GM21786 (cell line): ENCODE results near the gene BIN2.

ENCODE experiments used
- ATAC-seq: cut with Tn5 transposase; IDR thresholded peaks from one replicate; pipeline ENCODE4 v1.9.1; 2021; ENCODE audit not compliant: unreplicated experiment

BIN2 gene

DNA sequence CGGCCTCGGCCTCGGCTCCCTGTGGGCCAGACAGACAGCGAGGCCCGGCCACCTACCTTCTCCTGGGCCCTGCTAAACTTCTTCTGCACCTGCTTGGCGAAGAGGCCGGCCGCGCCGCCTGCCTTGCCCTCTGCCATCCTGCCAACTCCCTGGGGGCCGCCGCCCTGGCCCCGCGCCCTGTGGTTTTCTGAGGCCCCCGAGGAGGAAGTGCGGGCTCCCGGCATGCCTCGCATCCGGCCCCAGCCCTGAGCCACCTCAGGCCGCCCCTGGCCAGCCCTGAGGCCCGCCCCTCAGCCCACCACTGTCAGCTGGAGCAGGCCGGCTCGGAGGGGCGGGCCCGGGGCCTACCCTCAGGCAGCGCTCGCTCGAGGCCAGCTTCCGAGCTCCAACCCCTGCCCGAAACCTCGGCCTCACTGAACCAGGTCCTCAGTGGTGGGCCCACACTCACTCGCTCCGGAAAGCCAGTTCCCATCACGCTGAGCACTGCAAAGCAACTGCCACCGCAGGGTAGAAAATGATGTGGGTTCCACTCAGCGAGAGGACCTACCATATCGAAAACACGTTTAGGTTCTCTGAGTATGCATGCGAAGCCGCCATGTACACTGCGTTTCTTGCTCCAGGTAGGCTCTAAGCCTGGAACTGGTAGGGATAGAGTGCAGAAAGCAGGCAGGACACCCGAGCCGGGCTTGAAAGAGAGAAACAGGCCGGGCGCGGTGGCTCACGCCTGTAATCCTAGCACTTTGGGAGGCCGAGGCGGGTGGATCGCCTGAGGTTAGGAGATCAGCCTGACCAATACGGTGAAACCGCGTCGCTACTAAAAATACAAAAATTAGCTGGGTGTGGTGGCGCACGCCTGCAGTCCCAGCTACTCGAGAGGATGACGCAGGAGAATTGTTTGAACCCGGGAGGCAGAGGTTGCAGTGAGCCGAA is at the start of gene BIN2:
TSS of gene BIN2 (minus strand) at position 209 of the 930 bp plus-strand sequence. CDS start at position 137, 72 bp downstream.
- ATAC-seq, result peak; percentile 50

DNA sequence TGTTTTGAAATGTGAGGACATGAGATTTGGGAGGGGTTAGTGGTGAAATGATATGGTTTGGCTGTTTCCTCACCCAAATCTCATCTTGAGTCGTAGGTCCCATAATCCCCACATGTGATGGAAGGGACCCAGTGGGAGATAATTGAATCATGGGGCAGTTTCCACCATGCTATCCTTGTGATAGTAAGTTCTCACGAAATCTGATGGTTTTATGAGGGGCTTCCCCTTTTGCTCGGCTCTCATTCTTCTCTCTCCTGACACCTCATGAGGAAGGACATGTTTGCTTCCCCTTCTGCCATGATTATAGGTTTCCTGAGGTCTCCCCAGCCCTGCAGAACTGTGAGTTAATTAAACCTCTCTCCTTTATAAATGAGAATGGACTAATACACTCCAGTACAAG is 49.2 kb upstream of the BIN2 start:
- no peak for ATAC-seq

DNA sequence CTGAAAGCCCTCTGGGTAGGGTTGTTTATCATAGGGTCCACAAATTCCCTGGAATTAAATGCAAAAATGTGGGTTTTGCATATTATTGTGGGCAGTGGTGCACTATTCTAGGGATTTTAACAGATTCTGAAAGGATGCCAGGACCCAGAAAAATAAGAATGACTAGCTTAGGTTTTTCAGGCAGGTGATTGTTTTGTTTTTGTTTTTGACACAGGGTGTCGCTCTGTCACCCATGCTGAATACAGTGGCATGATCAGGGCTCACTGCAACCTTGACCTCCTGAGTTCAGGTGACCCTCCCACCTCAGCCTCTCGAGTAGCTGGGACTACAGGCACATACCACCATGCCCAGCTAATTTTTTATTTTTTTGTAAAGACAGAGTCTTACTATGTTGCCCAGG is 48.0 kb upstream of the BIN2 start:
- no peak for ATAC-seq

DNA sequence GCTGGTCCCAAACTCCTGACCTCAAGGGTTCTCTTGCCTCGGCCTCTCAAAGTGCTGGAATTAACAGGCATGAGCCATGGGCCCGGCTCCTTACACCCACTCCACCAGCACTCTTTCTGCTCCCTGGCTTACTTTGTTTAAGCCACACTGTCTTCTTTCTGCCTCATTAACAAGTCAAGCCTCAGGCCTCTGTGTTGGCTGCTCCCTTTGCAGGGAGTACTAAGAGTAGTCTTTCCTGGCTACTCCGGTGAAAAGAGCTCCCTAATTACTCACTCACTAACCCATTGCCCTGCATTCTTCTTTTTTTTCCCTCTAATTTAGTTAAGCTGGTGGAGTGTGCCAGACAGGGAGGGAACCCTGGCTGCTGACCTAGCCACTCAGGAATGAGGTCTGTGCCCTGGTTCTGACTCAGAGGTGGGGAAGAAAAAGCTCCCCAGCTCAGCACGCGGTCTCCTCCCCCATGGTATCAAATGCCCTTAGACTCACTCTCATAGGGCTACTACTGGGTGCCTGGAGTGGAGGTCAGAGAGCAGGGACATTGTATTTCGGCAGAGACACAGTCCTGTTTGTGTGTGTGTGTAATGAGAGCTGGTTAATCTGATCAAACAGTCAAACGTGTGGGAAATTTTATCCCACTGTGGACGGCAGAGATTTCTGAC is 47.5 kb upstream of the BIN2 start:
- ATAC-seq, result no peak

DNA sequence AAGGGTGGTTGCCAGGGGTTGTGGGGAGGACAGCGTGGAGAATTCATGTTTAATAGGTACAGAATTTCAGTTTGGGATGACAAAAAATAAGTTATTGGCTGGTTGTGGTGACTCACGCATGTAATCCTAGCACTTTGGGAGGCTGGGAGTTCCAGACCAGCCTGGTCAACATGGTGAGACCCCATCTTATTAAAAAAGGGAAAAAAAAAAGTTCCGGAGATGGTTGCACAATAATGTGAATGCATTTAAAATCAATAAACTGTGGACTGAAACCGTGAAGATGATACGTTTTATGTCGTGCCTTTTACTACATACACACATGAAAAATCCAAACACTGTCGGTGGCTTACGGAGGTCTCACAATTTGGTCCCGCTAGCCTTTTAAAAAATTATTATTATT is 46.7 kb upstream of the BIN2 start:
- ATAC-seq, result no peak

DNA sequence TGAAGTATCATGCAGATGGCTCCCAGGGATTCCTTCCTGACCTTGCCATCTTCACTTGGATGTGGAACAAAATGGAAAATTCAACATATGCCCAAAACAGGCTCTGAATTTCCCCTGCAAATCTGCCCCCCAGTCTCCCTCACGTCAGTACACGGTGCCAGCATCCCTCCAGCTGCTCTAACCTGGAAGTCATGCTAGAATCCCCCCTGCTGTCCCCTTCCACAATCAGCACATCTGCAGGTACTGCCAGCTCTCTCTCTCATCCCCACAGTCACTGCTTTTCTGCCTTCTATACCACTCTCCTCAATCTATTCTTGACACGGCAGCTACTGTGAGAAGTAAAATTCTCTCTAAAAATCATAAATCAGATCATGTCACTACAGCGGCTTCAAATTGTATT is 45.6 kb upstream of the BIN2 start:
- ATAC-seq, result no peak

DNA sequence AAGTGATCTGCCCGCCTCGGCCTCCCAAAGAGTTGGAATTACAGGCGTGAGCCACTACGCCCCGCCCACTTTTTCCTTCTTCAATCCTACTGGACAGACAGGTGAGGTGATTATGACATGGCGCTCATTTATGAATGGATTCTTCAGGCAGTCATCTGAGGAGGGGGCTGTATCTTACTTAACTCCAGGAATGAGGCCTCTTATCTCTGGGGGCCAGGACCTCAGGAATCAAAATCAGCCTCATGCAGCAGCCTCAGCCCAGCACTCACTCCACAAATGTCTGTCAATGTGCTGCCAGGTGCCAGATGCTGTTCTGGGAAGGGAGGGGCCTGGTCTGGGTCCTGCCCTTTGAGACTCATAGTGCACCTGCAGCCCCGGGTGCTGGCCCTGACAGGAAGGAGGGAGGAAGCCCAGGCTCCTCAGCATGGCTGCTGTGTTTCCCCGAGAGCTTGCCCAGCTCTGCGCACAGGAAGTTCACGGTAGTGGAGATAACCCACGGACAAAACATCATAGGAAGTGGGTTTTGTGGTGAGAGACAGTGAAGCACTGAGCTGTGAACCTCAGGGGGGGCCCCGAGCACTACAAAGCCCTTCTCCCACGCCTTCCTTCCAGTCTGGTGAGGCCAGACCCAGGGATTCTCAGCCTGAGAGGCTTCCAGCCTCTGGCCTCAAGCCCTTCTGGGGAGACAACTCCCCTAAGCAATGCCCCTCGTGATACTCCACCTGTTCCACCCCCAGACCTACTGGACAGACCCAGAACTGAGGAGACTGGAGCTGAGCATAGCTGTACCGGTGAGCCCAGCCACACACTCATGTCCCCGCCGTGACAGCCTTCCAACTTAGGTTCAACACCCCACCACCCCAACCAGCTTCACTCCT is 44.9 kb upstream of the BIN2 start:
- ATAC-seq, result peak; percentile 98

DNA sequence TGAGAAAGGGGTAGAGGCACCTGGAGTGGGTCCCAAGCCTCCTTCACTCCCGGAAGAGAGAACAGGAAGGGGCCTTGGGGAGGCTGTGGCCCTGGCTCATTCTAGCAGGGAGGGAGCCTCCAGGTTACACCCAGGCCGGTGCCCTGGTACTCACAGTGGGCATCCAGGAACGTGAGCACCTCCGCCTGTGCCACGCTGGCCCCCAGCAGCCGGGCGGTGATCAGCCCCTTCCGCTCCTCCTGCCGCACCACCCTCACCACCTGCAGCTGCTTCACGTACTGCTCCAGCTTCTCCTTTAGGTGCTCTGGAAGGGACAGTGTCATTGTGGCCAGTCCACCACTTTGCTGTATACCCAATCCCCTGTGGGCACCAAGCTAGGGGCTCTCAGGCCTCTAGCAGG is 41.3 kb upstream of the BIN2 start:
- no peak for ATAC-seq

DNA sequence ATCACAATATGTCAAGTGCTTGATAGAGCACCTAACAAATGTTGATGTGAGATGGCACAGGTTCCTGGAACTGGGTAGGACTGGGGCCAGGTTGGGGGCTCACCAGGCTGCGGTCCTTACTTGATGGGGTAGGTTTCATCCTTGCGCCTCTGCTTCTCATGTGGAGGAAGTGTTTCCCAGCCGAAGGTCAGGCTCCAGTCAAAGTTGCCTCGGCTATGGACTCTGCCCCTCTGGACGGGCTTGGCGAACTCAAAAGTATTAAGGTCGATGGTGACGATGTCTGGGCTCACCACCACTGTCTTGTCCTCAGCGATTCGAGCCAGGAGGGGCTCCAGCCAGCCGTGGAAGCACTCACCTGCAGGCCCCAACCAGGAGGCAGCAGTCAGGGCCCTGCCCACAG is 40.0 kb upstream of the BIN2 start:
- ATAC-seq, result no peak

DNA sequence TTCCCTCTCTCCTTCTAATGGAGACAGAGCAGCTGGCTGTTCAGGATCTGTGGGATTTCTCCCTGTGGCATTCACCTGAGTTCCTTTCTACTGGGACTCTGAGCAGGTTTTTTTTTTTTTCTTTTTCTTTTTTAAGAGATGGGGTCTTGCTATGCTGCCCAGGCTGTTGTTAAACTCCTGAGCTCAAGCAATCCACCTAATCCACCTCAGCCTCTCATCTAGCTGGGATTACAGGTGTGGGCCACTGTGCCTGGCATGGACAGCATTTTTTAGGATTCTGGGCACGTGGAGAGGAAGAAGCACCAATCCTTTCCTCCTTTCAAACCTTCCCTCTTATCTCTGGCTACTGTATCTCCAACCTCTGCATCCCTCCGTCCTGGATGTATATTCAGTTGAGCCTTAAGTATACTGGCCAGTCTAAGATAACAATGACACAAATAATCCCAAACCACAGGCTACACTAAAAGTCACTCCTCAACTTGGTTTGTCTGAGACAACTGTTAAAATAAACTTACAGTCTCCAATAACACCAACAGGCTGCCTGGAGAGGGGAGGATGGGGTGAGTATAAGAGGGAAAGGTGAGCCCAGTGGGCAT is 38.9 kb upstream of the BIN2 start:
- ATAC-seq, result no peak

DNA sequence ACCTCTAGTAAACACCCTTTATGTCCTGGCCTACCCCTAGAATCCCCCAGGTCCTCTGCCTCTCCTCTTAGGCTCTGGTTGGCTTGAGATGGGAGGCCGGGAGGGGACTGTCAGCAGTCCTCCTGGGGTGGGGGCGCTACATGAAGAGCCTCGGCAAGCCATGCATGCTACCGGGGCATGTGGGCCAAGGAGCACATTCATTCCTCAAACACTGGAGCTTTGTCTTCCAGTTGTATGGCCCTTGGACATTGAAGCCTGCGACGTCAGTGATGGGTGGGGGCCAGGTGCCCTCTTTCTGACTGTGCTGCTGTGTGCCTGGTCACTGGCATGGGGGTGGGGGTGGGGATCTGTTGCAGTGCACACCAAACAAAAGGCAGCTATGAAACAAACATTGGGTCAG is 38.3 kb upstream of the BIN2 start:
- no peak for ATAC-seq

DNA sequence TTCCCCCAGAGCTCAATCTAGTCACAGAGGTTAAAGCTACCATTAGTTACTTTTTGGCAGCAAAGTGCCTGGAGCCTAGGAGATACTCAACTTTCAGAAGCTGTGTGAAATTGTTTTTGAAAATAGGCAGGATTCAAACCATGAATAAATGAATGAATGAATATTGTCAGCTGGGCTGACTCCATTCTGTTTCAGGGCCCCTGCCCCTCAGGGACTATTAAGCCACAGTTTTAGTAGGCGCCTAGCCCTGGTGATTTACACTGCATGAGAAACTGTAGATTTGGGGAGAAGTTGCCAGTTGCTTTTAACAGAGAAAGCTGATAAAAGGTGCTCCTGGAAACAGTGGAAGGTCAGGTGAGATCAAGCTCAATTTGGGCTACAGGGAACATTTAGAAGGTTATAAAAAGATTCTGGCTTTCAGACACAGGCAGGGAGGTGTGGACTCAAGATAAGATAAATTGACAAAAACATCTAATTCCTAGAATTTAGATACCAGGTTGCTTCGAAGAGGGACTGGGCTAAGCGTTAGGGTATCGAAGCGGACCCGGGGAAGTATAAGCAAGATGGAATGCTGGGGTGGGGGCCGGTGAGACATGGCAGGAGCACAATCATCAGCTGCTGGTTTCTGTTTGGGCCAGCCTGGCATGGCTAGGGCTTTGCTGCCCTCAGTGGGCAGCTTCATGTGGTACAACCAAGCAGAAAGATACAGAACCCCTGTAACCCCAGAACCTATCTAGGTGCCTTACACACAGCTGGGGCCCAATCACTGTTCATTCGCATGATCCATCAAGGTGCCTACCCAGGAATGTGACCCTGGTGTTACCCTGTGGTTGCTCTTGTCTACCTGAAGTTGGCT is 37.4 kb upstream of the BIN2 start:
- ATAC-seq, result no peak

DNA sequence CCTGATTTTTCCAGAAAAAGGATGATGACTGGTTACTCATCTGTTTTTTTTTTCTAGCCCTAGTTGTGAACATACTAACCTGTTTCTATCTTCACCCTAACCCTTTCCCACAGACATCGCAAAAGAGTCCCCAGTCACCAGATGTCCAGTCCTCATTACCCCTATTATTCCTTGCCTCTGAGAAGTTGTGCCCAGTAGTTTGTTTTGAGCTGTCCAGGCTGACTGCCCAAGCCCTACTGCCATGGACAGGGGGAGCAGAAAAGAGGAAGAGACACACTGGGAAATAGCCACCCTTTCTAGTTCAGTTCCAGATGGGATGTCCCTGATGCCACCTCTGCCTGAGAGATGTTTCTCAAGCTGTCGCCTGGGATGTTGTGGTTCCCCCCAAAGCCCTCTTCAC is 36.3 kb upstream of the BIN2 start:
- no peak for ATAC-seq

DNA sequence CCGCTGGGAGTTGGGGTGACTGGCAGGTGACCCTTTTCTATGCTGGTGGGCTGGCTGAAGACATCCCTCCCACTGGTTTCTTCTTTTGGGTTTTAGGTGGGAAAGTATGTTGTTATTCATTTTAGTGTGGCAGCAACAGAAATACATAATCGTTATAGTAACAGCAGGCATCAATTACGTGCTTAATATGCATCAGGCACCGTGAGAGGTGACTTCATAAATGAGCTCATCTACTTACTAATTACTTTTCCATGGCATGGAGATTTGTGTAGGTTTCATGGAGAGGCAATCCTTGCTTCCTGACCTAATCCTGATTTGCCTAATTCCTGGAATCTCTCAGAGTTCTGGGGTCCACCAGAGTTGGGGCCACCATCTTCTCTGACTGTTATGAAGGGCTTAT is 35.9 kb upstream of the BIN2 start:
- no peak for ATAC-seq

DNA sequence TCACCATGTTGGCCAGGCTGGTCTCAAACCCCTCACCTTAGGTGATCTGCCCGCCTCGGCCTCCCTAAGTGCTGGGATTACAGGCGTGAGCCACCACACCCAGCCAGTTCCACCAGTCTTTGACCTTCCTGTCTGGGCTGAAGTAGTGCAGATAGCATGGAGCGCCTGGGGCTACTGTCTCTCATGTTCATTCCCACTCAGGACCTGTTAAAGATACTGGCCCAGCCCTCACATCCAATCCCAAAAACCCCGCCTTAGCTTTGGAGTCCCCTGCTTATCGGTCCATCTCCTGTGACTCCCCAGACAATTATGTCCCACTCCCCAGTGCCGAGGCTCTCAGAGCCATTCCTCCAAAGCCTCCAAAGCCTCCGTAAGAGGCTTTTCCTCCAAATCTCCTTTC is 34.5 kb upstream of the BIN2 start:
- ATAC-seq, result no peak

DNA sequence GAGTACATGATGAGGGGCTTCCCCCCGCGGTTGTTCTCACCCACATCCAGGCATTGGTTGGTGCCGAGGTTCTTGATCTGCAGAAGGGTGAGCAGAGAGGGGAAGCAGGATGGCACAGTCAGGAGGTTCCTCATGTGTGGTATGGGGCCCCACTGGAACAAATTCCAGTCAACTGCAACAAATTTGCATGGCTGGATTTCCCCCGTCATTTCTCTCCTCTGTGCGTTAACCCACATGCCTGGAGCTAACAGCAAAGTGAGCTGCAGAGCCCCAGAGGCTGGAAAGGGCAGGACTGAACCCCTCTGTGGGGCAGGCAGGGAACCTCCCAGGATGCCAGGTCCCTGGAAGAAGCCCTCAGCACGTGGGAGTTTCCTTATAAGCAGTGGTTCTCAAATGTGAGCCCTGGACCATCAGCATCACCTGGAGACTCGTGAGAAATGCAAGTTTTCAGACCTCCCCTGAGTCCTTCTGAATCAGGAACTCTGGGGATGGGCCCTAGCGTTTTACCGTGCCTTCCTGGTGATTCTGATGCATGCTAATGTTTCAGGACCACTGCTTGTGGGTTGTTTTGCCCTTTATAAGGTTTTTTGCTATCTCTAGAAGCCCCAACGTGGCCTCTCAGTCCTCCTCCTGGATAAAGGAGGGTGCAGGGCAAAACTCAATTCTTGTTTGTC is 33.5 kb upstream of the BIN2 start:
- peak; percentile 47 for ATAC-seq

DNA sequence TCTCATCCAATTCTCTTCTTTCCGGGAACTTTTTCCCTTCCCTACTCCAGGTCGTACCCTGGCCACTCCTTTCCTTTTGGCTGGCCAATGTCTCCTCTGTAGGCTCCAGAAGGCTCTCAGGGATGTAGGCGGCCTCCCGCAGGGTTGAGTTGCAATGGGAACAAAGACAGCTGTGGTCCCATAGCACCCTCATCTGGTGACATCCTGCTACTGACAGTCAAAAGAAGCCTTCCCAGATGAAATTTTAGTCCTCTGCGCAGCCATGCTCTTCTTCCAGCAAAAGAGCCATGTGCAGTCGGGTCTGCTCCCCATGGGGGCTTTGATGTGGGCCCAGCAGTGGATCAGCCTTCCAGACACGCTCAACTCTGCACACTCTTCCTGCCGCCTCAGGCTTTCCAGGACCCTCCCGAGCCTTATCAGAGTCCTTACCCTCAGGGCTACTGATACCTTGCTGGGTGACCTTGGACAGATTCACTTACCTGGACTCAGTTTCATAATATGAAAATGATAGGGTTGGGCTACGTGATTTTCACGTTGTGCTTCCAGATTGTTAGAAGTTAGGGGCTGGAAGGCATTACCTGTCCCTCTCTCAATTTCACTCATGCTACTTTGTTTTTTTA is 28.0 kb upstream of the BIN2 start:
- no peak for ATAC-seq

DNA sequence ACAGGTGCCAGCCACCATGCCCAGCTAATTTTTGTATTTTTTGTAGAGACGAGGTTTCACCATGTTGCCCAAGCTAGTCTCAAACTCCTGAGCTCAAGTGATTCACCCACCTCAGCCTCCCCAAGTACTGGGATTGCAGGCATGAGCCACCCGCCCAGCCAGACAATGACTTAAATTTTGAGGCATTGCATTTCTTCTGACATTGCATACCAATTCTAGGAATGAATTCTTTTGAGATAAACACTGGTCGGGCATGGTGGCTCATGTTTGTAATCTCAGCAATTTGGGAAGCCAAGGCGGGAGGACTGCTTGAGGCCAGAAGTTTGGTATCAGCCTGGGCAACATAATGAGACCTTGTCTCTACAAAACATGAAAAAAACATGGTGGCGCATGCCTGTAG is 25.1 kb upstream of the BIN2 start:
- no peak for ATAC-seq

DNA sequence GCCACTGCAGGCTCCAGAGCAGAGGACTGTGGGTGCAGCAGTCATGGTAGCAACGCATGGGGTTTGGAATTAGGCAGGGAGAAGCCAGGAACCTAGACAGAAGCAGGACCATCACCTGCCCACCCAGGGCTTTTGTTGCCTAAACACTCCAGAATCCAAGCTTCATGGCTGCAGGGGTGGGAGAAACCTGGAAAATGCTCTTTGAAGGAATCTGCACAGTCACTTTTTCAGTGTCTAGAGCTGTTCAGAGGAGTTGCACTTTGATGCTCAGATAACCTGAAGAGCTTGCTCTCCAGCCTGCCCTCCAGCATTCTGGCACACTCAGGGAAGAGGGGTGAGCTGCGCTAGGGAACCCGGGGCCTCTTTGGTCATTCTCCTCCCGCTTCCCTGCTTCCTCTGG is 24.1 kb upstream of the BIN2 start:
- no peak for ATAC-seq
